ENCODE results near the gene AGMO.
A peak's percentile ranks its signal among the peaks of the same experiment; 100 is the strongest.
"Not testable (repeated sequence)": the region's sequence is repeated elsewhere in the genome, so short reads cannot be mapped to it uniquely, and the experiment has no call there.

AGMO gene

GRCh38 chr7:15555381-15555859 is 6.4 kb downstream of the AGMO start:
- TF ChIP-seq CTCF (IDR thresholded peaks at IDR 0.05; ENCODE audit: insufficient read depth, missing control alignments), result peak; percentile 31
- DNase-seq (ENCODE audit: insufficient read length, low spot score) (no peak), FAIRE-seq (peak; percentile 38)

- DNase-seq (ENCODE audit: insufficient read length, low spot score) (no peak), FAIRE-seq (no peak)
- TF ChIP-seq CTCF (IDR thresholded peaks at IDR 0.05; ENCODE audit: insufficient read depth, missing control alignments), result no peak
Measured at GRCh38 chr7:15554744-15555143, 7.1 kb downstream of the AGMO start.

GRCh38 chr7:15554081-15554480 is 7.7 kb downstream of the AGMO start:
- FAIRE-seq (no peak), DNase-seq (ENCODE audit: insufficient read length, low spot score) (no peak)
- no peak for TF ChIP-seq CTCF (IDR thresholded peaks at IDR 0.05; ENCODE audit: insufficient read depth, missing control alignments)

- DNase-seq (ENCODE audit: insufficient read length, low spot score); FAIRE-seq: not testable (repeated sequence)
Measured at GRCh38 chr7:15547320-15547719, 14.5 kb downstream of the AGMO start.

- FAIRE-seq, result no peak
- no peak for TF ChIP-seq CTCF (IDR thresholded peaks at IDR 0.05; ENCODE audit: insufficient read depth, missing control alignments)
- no peak for DNase-seq (ENCODE audit: insufficient read length, low spot score)
Measured at GRCh38 chr7:15546272-15546792, 15.5 kb downstream of the AGMO start.

GRCh38 chr7:15544050-15544449 is 17.8 kb downstream of the AGMO start:
- DNase-seq (ENCODE audit: insufficient read length, low spot score) (no peak), FAIRE-seq (no peak)
- TF ChIP-seq CTCF (IDR thresholded peaks at IDR 0.05; ENCODE audit: insufficient read depth, missing control alignments), result no peak

- FAIRE-seq (no peak), DNase-seq (ENCODE audit: insufficient read length, low spot score) (no peak)
- no peak for TF ChIP-seq CTCF (IDR thresholded peaks at IDR 0.05; ENCODE audit: insufficient read depth, missing control alignments)
Measured at GRCh38 chr7:15543256-15543655, 18.6 kb downstream of the AGMO start.

GRCh38 chr7:15527648-15528047 is 34.2 kb downstream of the AGMO start:
- no peak for TF ChIP-seq CTCF (IDR thresholded peaks at IDR 0.05; ENCODE audit: insufficient read depth, missing control alignments)
- FAIRE-seq, result no peak

More at GRCh38 chr7:15527648-15528047, 34.2 kb downstream of the AGMO start:
- no peak for DNase-seq (ENCODE audit: insufficient read length, low spot score)

Data from D721Med (cell line).